Chondrocyte (in vitro differentiated cells): ENCODE measurements around the gene FOXP1. TPM values are rescaled to one million over a fixed set of nuclear protein-coding genes. Genes with fewer than 3 reads are reported as not detected.

Experiments
- DNase-seq: peaks from one replicate; pipeline ENCODE4 v3.0.0; 2021; ENCODE audit warnings: mixed read lengths, low spot score
- H3K27ac Mint-ChIP-seq: one replicate; pipeline ENCODE4 v1.8.0; 2021; ENCODE audit warnings: mild to moderate bottlenecking, moderate library complexity, mixed read lengths; ENCODE audit not compliant: unreplicated experiment
- H3K27me3 Mint-ChIP-seq: 2 replicates; pipeline ENCODE4 v1.8.0; 2021; ENCODE audit warnings: low read depth, mixed read lengths
- H3K36me3 Mint-ChIP-seq: 2 replicates; pipeline ENCODE4 v1.8.0; 2021; ENCODE audit warnings: low read depth, mixed read lengths
- H3K4me1 Mint-ChIP-seq: 2 replicates; pipeline ENCODE4 v1.8.0; 2021; ENCODE audit warnings: low read depth, mild to moderate bottlenecking, mixed read lengths
- H3K4me3 Mint-ChIP-seq: one replicate; pipeline ENCODE4 v1.8.0; 2021; ENCODE audit warnings: mild to moderate bottlenecking, moderate library complexity, mixed read lengths; ENCODE audit not compliant: unreplicated experiment
- H3K9me3 Mint-ChIP-seq: 2 replicates; pipeline ENCODE4 v1.8.0; 2021; ENCODE audit warnings: low read depth, mixed read lengths
- total RNA-seq: library from RNA; stranded (reverse); gene quantifications from 3 replicates; pipeline ENCODE4 v1.2.1, GENCODE V29; 2021
- TF ChIP-seq, protein P1 (sequence below): fragments of 200-600 bp; sonication (generic); IDR thresholded peaks from 2 replicates; pipeline ENCODE4 v1.5.0; 2021; ENCODE audit warnings: antibody characterized with exemption, mild to moderate bottlenecking, moderate library complexity

FOXP1 gene
- total RNA-seq, 1 donor from 2014 or later = 206 TPM

GRCh38 chr3:71035886-71036285 is 547.6 kb downstream of the FOXP1 start:
- TF ChIP-seq, protein P1, sequence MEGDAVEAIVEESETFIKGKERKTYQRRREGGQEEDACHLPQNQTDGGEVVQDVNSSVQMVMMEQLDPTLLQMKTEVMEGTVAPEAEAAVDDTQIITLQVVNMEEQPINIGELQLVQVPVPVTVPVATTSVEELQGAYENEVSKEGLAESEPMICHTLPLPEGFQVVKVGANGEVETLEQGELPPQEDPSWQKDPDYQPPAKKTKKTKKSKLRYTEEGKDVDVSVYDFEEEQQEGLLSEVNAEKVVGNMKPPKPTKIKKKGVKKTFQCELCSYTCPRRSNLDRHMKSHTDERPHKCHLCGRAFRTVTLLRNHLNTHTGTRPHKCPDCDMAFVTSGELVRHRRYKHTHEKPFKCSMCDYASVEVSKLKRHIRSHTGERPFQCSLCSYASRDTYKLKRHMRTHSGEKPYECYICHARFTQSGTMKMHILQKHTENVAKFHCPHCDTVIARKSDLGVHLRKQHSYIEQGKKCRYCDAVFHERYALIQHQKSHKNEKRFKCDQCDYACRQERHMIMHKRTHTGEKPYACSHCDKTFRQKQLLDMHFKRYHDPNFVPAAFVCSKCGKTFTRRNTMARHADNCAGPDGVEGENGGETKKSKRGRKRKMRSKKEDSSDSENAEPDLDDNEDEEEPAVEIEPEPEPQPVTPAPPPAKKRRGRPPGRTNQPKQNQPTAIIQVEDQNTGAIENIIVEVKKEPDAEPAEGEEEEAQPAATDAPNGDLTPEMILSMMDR = no peak
- H3K27me3 Mint-ChIP-seq = no peaks in the 10 kb centered on the region
- peaks cover 51% of the 10 kb centered on the region for H3K36me3 Mint-ChIP-seq
- no peak for DNase-seq
- peaks cover 69% of the 10 kb centered on the region for H3K4me1 Mint-ChIP-seq
- H3K9me3 Mint-ChIP-seq = no peaks in the 10 kb centered on the region
- no peak overlapping the region for H3K4me3 Mint-ChIP-seq
- peak overlapping the region; percentile 65 for H3K27ac Mint-ChIP-seq

DNA sequence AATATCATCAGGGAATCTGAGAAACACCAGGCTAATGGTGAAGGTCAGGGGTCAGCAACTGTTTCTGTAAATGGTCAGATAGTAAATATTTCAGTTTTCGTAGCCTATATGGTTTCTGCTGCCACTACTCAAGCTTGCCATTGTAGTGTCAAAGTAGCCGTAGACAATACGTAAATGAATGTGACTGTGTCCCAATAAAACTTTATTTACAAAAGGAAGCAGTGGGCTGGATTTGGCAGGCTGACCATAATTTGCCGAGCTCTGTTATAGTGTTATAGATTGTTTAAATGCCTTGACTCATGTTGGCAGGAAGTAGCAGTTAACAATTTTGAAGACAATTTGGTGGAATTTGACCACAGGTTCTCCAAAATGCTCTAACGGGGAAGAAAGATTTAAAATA is 548.2 kb downstream of the FOXP1 start:
- TF ChIP-seq, protein P1 = no peak
- Mint-ChIP-seq H3K36me3 (peaks cover 51% of the 10 kb centered on the region), H3K27me3 (no peaks in the 10 kb centered on the region), H3K4me1 (peaks cover 71% of the 10 kb centered on the region), H3K4me3 (no peak overlapping the region), H3K9me3 (peaks cover 2% of the 10 kb centered on the region), H3K27ac (peak overlapping the region; percentile 65)
- no peak for DNase-seq

GRCh38 chr3:71033681-71034220 is 549.8 kb downstream of the FOXP1 start:
- DNase-seq = no peak
- H3K36me3 Mint-ChIP-seq = peaks cover 49% of the 10 kb centered on the region
- no peaks in the 10 kb centered on the region for H3K27me3 Mint-ChIP-seq
- peak overlapping the region; percentile 65 for H3K27ac Mint-ChIP-seq
- peaks cover 2% of the 10 kb centered on the region for H3K9me3 Mint-ChIP-seq
- H3K4me1 Mint-ChIP-seq = peaks cover 70% of the 10 kb centered on the region
- H3K4me3 Mint-ChIP-seq = no peak overlapping the region
- TF ChIP-seq, protein P1 = no peak

GRCh38 chr3:71031914-71032521 is 551.5 kb downstream of the FOXP1 start:
- TF ChIP-seq, protein P1 = no peak
- peaks cover 2% of the 10 kb centered on the region for H3K9me3 Mint-ChIP-seq
- H3K4me1 Mint-ChIP-seq = peaks cover 77% of the 10 kb centered on the region
- H3K27me3 Mint-ChIP-seq = no peaks in the 10 kb centered on the region
- H3K36me3 Mint-ChIP-seq = peaks cover 48% of the 10 kb centered on the region
- DNase-seq = no peak
- H3K4me3 Mint-ChIP-seq = no peak overlapping the region
- H3K27ac Mint-ChIP-seq = peak overlapping the region; percentile 90

DNA sequence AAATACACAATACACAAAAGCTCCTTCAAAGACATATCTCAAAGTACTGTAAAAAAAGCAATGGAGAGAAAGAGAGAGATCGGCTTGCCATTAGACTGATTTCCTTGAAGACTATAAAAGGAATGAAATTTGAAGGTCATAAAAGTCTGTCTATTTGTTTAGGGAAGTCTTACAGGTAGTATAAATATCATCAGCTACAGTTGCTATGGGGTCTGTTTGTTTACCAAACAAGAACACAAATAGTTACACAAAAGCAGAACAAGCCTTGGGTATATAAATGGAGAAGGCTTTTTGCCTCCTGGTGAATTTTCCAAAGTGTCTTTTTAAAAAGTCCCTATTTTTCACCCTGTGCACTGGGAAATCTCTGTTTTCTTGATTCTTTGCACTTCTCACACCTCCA is 552.3 kb downstream of the FOXP1 start:
- DNase-seq = no peak
- peaks cover 46% of the 10 kb centered on the region for H3K36me3 Mint-ChIP-seq
- H3K4me1 Mint-ChIP-seq = peaks cover 82% of the 10 kb centered on the region
- TF ChIP-seq, protein P1 = no peak
- H3K4me3 Mint-ChIP-seq = no peak overlapping the region
- peaks cover 2% of the 10 kb centered on the region for H3K9me3 Mint-ChIP-seq
- peak overlapping the region; percentile 58 for H3K27ac Mint-ChIP-seq
- no peaks in the 10 kb centered on the region for H3K27me3 Mint-ChIP-seq
